Hematopoietic multipotent progenitor cell treated with erythropoietin and hydrocortisone succinate and interleukin-3 and kit ligand, for 15 days (in vitro differentiated cells): ENCODE measurements around the gene ALDH16A1.
"Not testable (repeated sequence)": the region's sequence is repeated elsewhere in the genome, so short reads cannot be mapped to it uniquely, and the experiment has no call there.

Experiments
- DNase-seq: peaks from one replicate; pipeline ENCODE4 v3.0.0-alpha.2; 2015; ENCODE audit warnings: low spot score

Gene ALDH16A1

DNA sequence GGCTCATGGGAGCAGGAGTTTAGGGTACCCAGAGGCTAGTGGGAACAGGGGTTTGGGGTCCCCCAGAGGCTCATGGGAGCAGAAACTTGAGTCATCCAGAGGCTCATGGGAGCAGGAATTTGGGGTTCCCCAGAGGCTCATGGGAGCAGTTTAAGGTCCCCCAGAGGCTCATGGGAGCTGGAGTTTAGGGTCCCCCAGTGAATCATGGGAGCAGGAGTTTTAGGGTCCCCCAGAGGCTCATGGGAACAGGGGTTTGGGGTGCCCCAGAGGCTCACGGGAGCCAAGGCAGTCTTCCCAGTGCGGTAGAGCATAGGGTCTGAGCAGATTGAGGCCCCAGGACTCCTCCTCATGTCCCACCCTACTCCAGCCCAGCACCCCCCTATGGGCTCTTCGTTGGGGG lies 12.3 kb downstream of the ALDH16A1 start:
- no peak for DNase-seq

DNA sequence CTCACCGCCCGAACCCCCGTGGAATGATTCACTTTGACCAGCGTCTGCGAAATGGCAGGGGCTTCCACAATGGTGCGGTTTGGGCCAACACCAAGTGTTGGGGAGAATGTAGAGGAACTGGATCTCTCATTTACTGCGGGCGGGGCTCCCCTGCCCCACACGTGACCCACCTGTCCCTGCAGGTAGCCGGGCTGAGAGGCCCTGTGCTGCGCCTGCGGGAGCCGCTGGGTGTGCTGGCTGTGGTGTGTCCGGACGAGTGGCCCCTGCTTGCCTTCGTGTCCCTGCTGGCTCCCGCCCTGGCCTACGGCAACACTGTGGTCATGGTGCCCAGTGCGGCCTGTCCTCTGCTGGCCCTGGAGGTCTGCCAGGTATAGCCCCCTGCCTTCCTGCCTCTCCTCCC lies 15.2 kb downstream of the ALDH16A1 start:
- DNase-seq = no peak

GRCh38 chr19:49468746-49469447 lies 15.9 kb downstream of the ALDH16A1 start:
- DNase-seq = peak; percentile 46

DNA sequence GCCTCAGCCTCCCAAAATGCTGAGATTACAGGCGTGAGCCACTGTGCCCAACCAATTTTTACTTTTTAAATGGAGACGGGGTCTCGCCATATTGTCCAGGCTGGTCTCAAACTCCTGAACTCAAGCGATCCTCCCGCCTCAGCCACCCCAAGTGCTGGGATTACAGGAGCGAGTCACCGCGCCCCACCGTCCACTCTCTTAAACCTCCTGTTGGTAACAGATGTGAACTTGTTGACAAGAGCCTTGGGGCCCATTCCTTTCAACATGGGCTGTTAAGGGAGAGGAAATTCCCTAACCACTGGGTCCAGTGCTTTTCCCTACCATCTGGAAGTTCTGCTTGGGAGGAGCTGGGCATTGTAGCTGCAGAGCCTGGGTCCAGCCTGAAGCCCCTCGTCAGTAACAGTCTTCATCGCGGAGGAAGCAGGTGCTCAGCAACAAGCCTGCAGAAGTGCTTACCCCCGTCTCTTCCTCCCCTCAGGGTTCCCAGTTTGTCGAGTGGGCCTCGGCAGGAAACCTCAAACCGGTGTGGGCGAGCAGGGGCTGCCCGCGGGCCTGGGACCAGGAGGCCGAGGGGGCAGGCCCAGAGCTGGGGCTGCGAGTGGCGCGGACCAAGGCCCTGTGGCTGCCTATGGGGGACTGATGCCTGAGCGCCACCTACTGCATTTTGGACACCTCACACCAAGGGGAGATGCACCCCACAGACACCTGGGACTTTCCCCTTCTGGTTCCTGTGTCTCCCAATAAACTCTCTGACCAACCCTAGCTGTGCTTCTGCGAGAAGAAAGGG lies 17.0 kb downstream of the ALDH16A1 start:
- DNase-seq = no peak

DNA sequence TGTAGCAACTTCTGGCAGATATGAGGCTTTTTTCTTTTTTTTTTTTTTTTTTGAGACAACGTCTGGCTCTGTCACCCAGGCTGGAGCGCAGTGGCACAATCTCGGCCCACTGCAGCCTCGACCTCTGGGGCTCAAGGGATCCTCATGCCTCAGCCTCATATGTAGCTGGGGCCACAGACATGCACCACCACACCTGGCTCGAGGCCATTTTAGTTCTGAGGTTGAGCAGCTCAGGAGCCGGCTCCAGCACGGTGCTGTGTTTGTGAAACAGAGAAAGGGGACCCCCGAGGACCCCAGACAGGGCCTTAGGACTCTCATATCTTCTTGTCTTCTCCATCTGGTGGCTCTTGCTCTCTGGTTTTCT lies 17.6 kb downstream of the ALDH16A1 start:
- no peak for DNase-seq

DNA sequence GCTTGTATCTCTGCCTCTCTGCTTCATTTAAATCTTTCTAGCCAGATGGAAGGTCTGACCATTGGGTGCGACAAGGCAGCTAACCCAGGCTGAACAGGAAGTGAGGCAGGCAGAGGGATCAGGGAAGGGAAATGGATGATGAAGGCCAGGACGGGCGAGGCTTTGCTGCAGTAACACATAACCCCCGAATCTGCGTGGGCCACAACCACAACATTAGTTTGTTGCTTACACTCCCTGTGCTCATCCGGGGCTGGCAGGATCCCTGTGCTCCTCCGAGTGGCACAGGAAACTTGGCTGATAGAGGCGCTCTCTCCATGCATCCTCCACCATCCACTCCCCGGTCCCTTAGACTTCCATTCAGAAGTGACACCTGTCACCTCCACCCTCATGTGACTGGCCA lies 19.9 kb downstream of the ALDH16A1 start:
- DNase-seq = no peak

DNA sequence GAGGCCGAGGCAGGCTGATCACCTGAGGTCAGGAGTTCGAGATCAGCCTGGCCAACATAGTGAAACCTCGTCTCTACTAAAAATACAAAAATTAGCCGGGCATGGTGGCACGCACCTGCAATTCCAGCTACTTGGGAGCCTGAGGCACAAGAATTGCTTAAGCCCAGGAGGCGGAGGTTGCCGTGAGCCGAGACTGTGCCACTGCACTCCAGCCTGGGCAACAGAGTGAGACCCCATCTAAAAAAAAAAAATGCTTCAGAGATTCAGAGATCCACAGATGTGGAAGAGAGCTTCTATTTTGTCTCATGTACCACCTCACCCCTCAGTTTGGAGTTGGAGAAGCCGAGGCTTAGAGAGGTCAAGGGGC lies 20.5 kb downstream of the ALDH16A1 start:
- not testable (repeated sequence) for DNase-seq

DNA sequence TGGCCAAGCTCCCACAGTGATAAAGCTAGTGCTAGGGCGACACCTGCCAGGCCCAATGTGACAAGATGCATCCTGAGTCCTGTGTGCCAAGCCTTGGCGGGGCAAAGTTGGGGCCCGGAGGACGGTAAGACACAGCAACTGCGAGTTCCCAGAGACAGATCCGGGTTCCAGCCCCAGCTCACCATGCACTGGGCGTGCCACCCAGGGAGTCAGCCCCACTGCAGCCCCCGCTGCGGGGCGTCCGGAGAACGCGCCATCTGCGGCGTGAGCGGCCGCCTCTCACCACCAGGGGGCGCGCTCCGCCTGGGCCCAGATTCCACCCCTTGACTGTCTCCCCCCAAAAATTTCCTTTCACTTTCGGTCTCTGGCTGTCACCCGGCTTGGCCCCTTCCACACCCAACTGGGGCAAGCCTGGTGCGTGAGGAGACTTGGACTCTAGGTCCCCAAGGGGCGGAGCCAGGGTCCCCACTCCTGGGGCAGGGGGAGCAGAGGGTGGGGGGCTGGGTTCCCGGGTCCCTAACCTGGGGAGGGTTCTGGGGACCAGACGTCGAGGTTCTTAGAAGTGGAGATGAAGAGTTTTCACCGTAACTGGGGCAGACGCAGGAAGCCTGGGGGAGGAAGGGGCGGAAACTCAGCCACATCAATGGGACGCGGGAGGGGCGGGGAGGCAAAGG lies 21.0 kb downstream of the ALDH16A1 start, which contains the start of gene FLT3LG:
TSS of gene FLT3LG (plus strand) at position 348 of the 674 bp plus-strand sequence. CDS start 425 bp downstream, outside the sequence.
- peak; percentile 92 for DNase-seq

DNA sequence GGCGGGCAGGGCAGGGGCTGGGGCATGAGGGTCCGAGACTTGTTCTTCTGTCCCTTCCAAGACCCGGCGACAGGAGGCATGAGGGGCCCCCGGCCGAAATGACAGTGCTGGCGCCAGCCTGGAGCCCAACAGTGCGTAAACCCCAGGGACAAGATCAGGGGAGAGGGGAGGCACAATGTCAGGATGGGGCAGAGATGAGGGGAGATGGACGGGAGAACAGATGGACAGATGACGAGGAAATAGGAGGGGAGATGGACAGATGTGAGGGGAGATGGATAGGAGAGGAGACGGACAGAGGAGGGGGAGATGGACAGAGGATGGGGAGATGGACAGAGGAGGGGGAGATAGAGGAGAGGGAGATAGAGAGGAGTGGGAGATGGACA lies 21.5 kb downstream of the ALDH16A1 start:
- DNase-seq = no peak

GRCh38 chr19:49475191-49475917 lies 22.3 kb downstream of the ALDH16A1 start:
- DNase-seq = no peak

DNA sequence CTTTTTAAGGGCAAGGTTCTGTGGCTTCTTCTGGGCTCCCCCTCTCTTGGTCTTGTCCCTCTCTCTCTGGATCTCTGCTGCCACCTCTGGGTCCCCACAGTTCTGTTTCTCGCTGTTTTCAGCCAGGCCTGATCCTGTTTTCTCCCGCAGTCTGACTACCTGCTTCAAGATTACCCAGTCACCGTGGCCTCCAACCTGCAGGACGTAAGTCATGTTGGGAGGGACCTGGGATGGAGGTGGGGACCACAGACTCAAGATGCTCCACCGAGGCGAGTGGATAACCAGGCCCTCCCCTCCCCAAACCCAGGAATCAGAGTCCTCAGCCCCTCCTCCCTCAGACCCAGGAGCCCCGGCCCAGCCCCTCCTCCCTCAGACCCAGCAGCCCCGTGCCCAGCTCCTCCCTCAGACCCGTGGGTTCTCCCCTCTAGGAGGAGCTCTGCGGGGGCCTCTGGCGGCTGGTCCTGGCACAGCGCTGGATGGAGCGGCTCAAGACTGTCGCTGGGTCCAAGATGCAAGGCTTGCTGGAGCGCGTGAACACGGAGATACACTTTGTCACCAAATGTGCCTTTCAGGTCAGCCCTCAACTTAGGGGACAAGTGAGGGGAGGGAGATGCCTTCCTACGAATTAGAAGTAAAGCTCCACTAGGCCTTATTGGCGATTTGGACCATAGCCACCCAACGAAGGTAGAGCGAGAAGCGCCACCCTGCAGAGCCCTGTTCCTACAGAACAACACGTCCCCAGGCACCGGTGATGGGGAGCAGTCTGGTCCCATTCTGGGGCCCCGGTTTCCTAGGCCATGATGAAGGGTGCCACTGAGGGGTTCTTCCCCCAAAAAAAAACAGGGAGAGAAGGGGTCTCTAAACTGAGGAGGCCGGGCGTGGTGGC lies 23.2 kb downstream of the ALDH16A1 start:
- DNase-seq = no peak

- no peak for DNase-seq
Observed at GRCh38 chr19:49479975-49480628, 27.1 kb downstream of the ALDH16A1 start.

DNA sequence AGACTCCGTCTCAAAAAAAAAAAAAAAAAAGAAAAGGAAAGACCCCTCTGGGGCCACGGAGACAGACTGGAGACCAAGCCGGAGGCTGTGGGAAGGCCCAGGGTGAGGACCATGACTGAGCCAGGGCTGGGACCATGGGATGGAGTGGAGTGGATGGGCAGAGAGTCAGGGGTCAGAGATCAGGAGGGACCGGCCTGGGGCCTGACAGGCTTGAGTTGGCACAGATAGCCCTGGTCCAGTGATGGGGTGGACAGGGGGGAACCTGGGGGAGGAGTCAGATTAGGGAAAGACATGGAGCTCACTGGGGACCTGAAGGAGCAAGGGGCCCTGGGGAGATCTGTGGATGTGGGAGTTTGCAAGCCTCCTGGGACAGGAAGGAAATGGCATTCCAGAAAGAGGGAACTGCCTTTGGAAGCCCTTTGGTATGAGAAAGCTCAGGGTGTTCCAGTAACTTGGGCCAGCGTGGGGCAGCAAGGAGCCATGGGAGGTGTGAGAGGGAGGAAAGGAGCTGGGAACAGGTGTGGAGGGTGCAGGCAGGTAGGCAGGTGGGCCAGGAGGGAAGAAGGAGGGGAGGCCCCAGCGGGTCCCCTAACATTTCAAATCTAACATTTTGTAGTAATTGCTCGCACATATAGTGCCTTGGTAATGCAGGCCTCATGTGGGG lies 28.1 kb downstream of the ALDH16A1 start:
- no peak for DNase-seq

- no peak for DNase-seq
Observed at GRCh38 chr19:49486232-49486631, 33.2 kb downstream of the ALDH16A1 start.

GRCh38 chr19:49486710-49487276 lies 33.8 kb downstream of the ALDH16A1 start:
- DNase-seq = no peak

DNA sequence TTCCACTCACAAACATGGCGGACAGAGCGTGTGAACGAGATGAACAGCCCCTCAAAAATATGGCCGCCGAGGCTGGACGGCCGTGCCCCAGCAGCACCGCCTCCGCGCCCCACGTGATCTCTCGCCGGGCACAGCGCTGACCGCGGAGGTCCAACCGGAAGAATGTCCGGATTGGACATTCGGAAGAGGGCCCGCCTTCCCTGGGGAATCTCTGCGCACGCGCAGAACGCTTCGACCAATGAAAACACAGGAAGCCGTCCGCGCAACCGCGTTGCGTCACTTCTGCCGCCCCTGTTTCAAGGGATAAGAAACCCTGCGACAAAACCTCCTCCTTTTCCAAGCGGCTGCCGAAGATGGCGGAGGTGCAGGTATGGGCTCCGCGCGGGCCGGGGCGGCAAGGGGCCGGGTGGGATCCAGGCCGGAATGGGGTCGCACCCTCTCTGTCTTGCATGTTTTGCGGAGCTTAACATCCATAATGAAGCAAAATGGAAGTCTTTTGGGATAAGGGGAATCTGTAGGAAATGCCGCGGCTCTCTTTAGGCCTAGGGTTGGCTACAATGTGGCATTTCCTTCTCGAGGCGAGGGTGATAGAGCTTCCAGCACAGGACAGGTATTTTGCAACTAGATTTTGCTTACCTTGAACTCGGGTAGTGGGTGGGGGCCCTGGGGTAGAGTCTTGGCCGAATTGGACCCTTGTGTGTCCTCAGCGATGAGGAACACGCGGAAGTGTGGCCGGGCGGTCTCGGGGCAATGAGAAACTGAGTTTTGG lies 34.4 kb downstream of the ALDH16A1 start, which contains the start of gene RPL13A:
TSS of gene RPL13A (plus strand) at position 332 of the 769 bp plus-strand sequence. CDS start at position 354, 22 bp downstream.
- DNase-seq = peak; percentile 100

DNA sequence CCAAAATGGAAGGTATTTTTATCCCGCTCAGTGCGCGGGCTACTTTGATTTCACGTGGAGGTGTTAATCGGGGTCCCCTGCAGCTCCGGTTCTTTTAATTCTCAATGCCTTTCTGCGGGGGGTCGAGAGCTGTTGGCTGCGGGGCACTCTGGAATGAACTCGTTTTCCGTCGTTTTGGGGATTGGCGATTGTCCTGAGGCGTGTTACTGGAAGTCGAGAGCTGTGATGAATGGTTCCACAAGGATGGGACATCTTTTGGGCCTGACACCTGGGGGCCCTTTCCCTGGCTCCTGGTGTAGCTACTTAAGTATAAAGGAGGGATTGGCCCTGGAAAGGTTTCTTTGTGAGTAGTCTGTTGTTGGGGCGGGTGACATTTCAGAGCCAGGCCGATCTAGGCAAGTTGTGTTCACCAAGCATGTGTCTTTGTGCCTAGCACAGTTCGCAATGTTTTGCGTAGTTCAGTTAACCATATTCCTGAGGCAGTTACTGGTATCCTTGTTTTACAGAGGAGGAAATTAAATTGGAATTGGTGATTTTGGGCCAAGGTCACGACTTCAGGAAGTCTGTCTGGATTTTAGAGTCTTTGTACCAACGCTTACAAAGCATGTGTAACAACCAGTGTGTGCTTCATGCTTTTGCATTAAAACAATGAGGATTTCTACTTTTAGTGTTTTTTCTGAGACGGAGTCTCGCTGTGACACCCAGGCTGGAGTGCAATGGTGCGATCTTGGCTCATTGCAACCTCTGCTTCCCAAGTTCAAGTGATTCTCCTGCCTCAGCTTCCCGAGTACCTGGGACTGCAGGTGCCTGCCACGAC lies 35.2 kb downstream of the ALDH16A1 start:
- no peak for DNase-seq
